DMS153 treated with DMSO at 0.1 percent for 48 hours (cell line): ENCODE measurements around the gene KLC4.

Experiments used
- DNase-seq: peaks from one replicate; lab custom pipeline; 2025; ENCODE audit not compliant: unreplicated experiment; lab: John Stamatoyannopoulos, UW

The KLC4 gene

GRCh38 chr6:43059168-43060033 is at the start of gene KLC4, which contains the start of gene MRPL2:
Gene KLC4, plus strand, starts transcription at chr6:43059631. Its CDS starts 1,705 bp downstream, at chr6:43061336.
Gene MRPL2, minus strand, starts transcription at chr6:43059434. Its CDS starts 53 bp downstream, at chr6:43059381.
- peak; percentile 94 for DNase-seq

DNA sequence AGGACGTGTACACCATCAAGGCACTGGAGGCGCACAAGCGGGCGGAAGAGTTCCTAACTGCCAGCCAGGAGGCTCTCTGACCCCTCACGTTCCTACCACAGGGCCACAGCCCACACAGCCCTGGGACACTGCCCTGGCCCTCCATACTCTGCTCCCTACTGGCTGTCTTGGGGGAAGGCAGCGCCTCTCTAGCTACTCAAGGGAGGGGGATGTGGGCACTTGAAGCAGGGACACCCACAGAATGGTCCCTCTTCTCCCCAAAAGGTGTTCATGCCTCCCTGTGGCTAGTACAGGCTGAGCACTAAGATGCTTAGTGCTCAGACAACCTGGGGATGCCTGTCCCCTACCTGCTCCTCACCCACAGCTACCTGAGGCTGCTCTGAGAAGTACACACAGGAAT is 48.2 kb upstream of the KLC4 start:
- no peak for DNase-seq

GRCh38 chr6:43012364-43012763 is 47.1 kb upstream of the KLC4 start:
- no peak for DNase-seq

GRCh38 chr6:43013097-43013842 is 46.2 kb upstream of the KLC4 start:
- no peak for DNase-seq

DNA sequence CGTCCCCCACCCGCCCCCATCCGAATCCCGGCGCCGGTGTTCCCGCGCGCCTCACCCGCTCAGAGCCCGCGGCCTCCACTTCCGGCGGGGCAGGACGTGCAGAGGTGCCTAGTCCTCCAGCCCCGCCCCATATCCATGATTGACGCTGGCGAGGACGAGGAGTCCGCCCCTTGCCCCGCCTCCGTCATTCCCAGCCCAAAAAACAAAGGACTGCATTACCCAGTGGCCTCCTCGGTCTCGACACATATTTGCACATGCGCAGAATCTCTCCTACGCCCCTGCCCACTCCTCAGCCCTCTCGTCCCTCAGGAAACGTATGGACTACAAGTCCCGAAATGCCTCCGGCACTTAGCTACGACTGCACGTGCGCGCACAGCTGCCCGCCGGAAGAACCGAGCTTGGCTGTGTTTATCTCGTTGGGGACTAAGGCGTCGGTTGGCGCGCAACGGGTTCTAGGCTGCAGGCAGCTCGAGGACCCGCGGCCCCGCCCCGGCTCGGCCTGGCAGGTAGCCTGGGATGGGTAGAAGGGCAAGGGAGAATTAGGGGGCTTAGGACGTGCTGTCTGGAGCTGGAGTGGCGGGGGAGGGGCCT is 45.5 kb upstream of the KLC4 start, which contains the start of the genes KLHDC3 and MEA1:
TSS of gene KLHDC3 (plus strand) at position 407 of the 591 bp plus-strand sequence. CDS start 2,944 bp downstream, outside the sequence.
TSS of gene MEA1 (minus strand) at position 104 of the 591 bp plus-strand sequence. CDS start 133 bp downstream, outside the sequence.
- peak; percentile 100 for DNase-seq

GRCh38 chr6:43014434-43014909 is 45.0 kb upstream of the KLC4 start:
- no peak for DNase-seq

DNA sequence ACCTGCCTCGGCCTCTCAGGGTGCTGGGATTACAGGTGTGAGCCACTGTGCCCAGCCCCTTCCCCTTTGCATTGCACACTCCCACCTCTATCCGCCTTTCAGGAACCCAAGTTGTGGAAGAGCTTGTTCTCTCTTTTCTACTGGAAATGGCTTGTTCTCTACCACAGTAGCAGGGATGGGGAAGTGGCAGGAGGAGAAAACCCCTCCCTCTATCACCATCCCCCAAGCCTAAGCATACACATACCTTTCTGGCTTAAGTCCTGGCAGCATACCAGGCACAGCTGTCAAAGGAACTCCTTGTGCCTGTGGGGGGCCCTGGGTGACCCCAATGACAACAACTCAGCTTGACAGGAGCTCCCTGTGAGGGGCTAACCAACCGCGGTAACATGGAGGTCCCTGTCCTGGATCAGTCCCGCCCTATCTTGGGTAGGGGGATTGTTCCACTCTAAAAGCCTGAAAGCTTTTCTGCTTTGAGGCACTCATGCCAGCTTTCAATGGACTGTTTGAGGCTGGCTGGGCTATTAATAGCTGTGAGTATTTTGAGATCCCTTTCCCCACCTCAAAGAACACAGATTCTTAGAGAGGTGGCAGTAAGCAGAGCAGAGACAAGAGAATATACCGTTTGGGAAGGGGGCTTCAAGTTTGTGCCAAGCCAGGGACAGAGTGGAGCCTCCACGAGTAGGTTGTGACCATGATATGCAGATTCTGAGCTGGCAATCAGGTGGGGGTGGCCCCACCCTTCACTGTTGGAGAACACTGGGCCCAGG is 43.1 kb upstream of the KLC4 start:
- no peak for DNase-seq

DNA sequence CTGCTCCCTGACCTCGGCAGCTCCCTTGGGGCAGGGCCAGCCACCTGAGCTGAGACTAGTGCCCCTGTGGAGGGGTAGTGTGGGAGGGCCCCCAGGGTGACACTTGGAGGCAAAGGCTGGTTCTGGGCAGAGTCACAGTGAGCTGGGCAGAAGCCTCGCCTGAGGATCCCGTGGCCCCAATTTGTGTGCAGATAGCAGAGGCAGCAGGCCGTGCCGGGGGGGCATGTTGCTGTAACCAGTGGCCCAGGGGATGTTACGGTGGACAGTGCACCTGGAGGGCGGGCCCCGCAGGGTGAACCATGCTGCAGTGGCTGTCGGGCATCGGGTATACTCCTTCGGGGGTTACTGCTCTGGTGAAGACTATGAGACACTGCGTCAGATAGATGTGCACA is 42.5 kb upstream of the KLC4 start:
- no peak for DNase-seq

DNA sequence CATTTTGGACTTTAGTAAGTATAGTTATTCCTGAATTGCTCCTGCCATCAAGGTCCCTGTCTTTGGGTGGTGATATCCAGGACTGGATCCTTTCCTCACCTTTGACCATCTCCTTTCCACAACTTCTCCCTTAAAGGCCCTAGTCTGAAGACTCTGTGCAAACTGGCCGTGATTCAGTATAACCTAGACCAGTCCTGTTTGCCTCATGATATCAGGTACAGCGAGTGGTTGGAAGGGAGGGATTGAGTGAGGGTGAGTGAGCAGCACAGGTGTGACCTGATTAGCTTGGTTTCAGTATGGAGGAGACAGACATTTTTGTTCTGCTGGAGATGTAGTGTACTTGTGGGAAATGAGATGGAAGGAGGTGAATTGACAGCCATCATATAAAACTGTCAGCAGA is 40.3 kb upstream of the KLC4 start:
- DNase-seq: no peak

GRCh38 chr6:43020052-43020705 is 39.3 kb upstream of the KLC4 start:
- DNase-seq: no peak

GRCh38 chr6:43020847-43021246 is 38.6 kb upstream of the KLC4 start:
- no peak for DNase-seq

- DNase-seq: peak; percentile 37
Observed at GRCh38 chr6:43021270-43022047, 38.0 kb upstream of the KLC4 start, which contains the start of gene RRP36. Gene RRP36, plus strand, starts transcription at chr6:43021623. Its CDS starts 32 bp downstream, at chr6:43021655.

DNA sequence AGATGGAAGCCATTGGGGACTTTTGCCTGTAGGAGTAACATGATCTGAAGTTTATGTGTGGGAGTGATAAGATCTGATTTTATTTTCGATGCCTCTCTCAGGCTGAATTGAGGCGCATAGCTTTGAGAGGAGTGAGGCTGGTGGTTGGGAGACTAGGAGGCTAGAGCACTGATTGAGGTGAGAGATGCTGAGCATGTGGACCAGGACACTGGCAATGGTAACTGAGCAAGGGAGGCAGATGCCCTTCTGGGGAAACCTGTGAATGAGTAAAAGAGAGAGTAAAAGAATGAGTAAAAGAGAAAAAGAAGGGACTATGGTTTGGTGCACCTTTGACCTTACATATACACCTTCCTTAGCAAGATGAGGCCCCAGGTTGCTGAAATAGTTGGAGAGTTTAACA is 35.0 kb upstream of the KLC4 start:
- DNase-seq: no peak

- DNase-seq: no peak
Observed at GRCh38 chr6:43026365-43026764, 33.1 kb upstream of the KLC4 start.

DNA sequence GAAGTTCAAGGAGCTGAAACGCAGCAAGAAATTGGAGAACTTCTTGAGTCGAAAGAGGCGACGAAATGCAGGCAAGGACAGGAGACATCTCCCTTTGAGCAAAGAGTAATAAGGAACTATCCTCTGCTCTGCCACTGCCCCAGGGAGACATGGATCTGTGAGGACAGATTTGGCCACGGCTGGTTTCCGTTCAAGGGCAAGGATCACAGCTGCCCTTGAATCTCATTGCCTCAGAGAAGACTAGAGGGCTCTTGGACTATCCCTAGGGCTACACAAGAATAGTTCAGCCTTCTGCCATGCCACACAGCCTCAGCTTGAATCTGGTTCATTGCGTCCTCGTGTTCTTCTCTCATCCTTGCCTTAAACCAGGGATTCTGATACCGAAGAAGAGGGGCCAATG is 30.3 kb upstream of the KLC4 start:
- DNase-seq: no peak

- DNase-seq: no peak
Observed at GRCh38 chr6:43032326-43032725, 27.1 kb upstream of the KLC4 start.

GRCh38 chr6:43033496-43034189 is 25.8 kb upstream of the KLC4 start:
- DNase-seq: no peak

GRCh38 chr6:43034190-43034525 is 25.3 kb upstream of the KLC4 start:
- DNase-seq: no peak
